Iris pigment epithelial cell (primary cell): ENCODE results near the gene RAB33B.

Experiments
- DNase-seq: peaks from one replicate; pipeline ENCODE4 v3.0.0-alpha.2; 2011; ENCODE audit warnings: low read depth

Gene RAB33B

DNA sequence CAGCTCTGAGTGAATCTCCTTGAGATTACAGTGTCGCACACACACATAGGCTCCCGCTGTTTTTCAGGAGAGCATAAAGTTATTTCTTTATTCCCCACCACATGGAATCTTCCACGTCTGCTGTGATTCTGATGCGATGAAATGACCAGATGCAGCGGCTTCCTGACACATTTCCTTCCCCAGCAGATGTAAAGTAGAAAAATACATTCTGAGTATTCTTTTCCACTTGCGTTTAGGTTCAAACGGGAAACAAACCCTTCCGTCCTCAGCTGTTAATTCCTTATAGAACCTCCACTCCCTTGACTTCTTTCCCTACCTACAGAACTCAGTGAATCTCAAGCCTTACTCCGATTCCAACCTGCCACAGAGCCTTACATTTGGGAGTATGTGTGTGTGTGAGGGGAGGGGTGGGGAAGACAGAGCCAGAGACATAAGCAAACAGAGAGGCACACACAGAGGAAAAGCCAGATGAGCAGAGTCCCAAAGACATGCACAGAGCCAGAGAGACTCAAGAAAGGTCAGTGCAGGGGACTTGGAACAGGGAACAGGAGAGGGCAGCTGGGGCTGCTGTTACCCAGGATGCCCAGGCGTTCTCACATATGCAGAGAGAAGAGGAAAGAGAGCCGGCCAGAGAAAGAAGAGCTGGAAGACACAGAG lies 54.8 kb downstream of the RAB33B start:
- DNase-seq = no peak

DNA sequence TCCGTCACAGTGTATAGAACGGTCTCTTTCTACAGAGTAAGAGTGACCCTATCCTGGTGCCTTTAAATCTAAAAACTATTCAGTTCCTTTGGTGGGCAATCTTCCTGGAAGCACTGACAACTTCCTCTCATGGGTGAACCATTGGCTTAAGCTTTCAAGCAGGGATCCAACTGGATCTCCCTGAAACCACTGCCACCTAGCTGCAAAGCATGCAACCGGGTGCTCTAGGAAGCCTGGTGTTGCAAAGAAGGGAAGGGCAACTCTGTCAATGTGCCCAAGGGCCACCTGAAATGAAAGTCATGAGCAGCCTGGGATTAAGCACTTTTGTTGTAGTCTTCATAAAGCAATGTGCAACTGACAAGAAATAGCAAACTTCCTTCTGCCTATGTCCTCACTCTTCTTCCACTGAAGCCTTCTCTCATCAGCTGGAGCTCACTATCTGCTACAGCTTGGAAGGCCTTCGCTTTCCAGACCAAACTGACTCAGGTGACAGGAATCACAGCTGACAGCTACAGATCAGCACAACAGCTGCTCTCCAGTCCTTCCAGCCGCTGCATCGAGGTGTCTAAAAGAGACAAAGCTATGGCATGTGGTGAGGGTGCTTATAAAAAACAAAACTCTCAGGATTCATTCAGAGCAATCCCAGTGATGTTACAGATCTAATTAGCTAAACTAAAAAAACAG lies 55.9 kb downstream of the RAB33B start:
- peak; percentile 16 for DNase-seq

DNA sequence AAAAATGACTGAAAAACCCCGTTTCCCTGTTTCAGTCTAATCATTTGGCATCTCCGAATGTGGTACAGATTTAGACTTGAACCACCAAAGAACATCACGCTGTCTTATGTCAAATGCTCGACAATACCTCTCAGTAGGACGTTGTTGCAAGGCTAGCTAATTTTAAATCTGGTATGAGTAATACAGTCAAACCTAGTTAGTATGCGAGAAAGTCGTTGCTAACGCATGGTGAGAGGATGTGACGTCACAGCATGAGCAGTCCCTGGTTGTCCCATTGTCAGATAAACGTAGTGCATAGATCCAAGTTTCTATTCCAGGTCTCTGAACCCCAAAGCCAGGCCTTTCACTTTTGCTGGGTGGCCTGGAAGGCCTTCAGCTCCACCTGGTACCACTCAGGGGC lies 57.4 kb downstream of the RAB33B start:
- DNase-seq = no peak

DNA sequence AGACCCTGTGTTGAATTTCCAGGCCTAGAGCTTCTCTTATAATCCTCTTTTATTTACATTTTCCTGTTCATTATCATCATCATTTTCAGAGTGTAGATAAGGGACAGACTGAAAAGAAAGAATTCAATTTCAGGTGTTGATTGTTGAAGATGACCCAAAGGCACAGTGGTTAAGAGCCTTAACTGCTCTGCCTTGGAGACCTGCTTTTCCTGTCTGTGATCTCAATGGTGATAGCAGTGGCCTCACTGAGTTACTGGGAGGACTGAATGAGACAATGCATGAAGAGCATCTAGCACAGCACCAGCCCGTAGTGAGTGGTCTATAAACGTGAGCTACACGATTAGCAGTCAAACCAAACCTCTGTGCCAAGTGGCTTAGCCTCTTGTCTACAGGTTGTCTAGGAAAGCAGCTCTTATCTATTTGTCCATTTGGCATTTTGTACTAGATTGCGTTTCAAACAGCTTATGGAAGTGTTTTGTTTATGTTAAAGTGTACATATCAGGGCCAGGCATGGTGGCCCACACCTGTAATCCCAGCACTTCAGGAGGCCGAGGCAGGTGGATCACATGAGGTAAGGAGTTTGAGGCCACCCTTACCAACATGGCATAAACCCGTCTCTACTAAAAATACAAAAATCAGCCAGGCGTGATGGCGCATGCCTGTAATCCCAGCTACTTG lies 60.6 kb downstream of the RAB33B start:
- no peak for DNase-seq

DNA sequence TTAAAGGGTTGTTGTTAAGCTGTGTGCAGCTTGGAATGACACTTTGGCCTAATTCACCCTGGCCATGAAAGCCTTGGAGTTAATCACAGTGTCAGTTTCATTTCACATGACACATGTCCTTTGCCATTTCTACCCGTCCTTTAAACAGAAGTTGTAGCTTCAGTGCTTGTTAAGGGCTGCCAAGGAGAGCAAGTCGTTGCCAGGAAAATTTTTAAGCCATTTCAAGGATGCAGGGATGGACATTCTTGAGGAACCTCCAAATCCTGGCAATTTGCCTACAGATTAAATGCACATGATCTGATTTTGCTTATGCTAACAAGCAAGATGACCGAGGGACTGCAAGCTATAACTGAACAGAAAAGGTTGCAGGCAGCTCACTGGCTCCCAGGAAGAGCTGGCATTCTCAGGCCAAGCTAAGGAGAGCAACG lies 61.6 kb downstream of the RAB33B start:
- DNase-seq = no peak

DNA sequence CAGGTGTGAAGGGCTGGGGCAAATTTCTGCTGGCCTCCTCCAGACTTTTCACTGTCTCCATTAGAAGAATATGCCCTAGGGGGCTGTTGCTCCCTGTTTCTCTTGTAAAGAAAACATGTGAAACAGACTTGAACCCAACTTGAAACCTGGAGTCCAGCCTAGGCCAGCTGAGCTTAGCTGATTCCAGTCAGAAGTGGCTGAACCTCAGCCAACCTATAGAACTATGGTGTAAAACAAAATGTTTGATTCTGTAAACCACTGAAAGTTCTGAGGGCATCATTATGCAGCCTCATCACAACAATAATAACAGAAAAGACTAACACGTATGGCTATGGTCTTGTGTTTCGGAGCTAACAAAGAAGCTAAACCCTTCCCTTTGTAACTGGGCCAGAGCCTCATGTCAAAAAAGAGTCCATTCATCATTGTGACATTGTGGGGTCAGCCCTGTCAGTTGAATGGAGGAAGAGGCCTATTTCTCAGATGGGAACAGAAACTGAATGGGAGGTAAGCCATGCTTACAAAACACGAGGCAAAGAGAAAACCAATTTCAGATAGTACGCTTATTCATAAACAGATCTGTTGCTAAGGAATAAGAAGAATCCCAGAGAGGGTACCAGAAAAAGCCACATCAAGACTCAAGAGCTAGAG lies 68.0 kb downstream of the RAB33B start:
- DNase-seq = no peak

DNA sequence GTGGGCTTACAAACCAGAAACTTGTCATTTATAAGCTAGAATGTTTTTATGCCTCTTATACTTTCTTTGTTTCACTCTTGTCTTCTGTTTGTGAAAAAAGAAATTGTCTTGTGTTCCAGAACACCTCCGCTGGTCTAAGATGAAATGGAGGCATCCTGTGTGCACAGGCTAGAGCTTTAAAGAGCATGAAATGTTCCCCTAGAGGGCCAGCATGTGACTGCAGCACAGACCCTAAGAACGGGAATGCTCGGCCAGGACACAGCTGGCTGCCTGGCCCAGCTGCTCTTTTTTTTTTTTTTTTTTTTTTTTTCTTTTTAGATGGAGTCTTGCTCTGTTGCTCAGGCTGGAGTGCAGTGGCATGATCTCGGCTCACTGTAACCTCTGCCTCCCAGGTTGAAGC lies 68.5 kb downstream of the RAB33B start:
- no peak for DNase-seq

DNA sequence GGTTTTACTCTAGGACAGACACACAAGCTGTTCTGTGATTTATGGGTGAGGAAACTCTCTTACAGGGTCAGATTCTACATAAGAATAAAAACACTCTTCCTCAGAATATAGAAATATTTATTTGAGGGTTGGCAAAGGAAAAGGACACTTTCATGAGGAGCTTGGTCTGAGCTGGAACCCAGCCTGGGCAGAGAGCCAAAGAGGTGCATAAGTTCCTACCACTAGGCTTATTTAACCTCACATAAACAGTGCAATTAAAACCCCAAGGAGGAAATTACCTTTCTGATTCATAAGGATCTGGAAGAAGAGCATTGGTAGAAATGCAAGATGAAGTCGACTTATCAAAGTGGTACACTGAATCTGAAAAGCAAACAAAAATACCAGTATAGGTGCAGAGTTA lies 69.2 kb downstream of the RAB33B start:
- peak; percentile 60 for DNase-seq

DNA sequence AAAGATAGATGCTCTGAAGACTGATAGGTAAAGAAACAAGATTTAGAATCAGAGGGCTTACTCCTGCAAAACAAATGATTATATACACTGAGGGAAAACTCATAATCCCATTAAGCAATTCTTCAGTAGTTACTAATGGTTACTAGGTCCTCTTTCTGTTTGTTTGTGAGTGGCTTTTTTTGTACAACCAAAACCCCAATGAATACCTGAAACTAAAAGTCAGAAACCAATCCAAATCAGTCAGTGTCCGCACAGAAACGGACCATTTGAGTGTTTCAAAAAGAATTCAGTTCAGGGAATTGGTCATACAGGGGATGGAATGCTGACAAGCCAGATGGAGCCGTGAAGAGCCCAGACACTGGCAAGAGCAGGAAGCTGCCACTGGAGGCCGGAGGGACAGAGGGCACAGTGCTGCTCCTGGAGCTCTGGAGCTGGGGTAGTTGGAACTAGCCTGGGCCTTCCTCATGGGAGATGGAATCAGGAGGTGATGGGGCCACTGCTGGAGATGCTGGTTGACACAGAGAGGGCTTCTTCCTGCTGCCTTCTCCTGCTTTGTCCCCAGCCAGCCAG lies 70.2 kb downstream of the RAB33B start:
- no peak for DNase-seq

DNA sequence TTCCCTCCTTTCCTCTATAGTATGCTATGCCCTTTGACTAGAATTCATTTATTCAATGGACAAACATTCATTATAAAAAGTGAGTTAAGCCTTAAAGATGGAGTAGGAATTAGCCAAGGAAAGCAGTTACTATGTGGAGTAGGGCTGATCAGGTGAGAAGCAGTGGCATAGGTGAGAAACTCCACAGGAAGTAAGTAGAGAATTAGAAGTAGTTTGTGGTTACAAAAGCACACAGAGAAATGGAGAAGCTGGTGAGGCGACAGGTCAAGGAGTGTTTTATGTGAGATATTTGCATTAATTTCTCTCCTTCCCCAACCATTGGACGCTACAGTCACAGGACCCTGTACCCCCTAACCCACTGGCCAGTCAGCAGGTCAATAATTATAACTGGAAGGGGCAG lies 71.5 kb downstream of the RAB33B start:
- DNase-seq = no peak
